Measurements from ENCODE around the gene CDKN2AIP.
"Not testable (repeated sequence)": the region's sequence is repeated elsewhere in the genome, so short reads cannot be mapped to it uniquely, and the experiment has no call there.

Gene CDKN2AIP

GRCh38 chr4:183448436-183448835 lies 4.0 kb downstream of the CDKN2AIP start:
- no peak for DNase-seq (ENCODE audit: low read depth)

- DNase-seq (ENCODE audit: low read depth), result no peak
Observed at GRCh38 chr4:183449193-183449882, 4.9 kb downstream of the CDKN2AIP start.

- no peak for DNase-seq (ENCODE audit: low read depth)
Observed at GRCh38 chr4:183450108-183450507, 5.7 kb downstream of the CDKN2AIP start.

GRCh38 chr4:183455431-183456195 lies 11.2 kb downstream of the CDKN2AIP start:
- no peak for DNase-seq (ENCODE audit: low read depth)

GRCh38 chr4:183458005-183458404 lies 13.6 kb downstream of the CDKN2AIP start:
- no peak for DNase-seq (ENCODE audit: low read depth)

GRCh38 chr4:183463903-183464619 lies 19.6 kb downstream of the CDKN2AIP start:
- DNase-seq (ENCODE audit: low read depth), result not testable (repeated sequence)

- DNase-seq (ENCODE audit: low read depth), result not testable (repeated sequence)
Observed at GRCh38 chr4:183465879-183466278, 21.4 kb downstream of the CDKN2AIP start.

- DNase-seq (ENCODE audit: low read depth), result no peak
Observed at GRCh38 chr4:183467246-183467645, 22.8 kb downstream of the CDKN2AIP start.

- no peak for DNase-seq (ENCODE audit: low read depth)
Observed at GRCh38 chr4:183468210-183469095, 24.0 kb downstream of the CDKN2AIP start.

GRCh38 chr4:183469285-183469684 lies 24.8 kb downstream of the CDKN2AIP start:
- DNase-seq (ENCODE audit: low read depth), result no peak

GRCh38 chr4:183469936-183470335 lies 25.5 kb downstream of the CDKN2AIP start:
- DNase-seq (ENCODE audit: low read depth), result no peak

- no peak for DNase-seq (ENCODE audit: low read depth)
Observed at GRCh38 chr4:183470821-183471220, 26.4 kb downstream of the CDKN2AIP start.

GRCh38 chr4:183471946-183472708 lies 27.7 kb downstream of the CDKN2AIP start:
- DNase-seq (ENCODE audit: low read depth), result peak; percentile 71

- DNase-seq (ENCODE audit: low read depth), result no peak
Observed at GRCh38 chr4:183478123-183478522, 33.7 kb downstream of the CDKN2AIP start.

- DNase-seq (ENCODE audit: low read depth), result no peak
Observed at GRCh38 chr4:183478926-183479325, 34.5 kb downstream of the CDKN2AIP start.

GRCh38 chr4:183482515-183483095 lies 38.2 kb downstream of the CDKN2AIP start:
- DNase-seq (ENCODE audit: low read depth), result not testable (repeated sequence)

GRCh38 chr4:183483997-183484396 lies 39.6 kb downstream of the CDKN2AIP start:
- no peak for DNase-seq (ENCODE audit: low read depth)

- no peak for DNase-seq (ENCODE audit: low read depth)
Observed at GRCh38 chr4:183485411-183486160, 41.1 kb downstream of the CDKN2AIP start.

GRCh38 chr4:183492791-183493222 lies 48.4 kb downstream of the CDKN2AIP start:
- no peak for DNase-seq (ENCODE audit: low read depth)

GRCh38 chr4:183493246-183493645 lies 48.8 kb downstream of the CDKN2AIP start:
- no peak for DNase-seq (ENCODE audit: low read depth)

All from T follicular helper cell (primary cell).